HepG2 (cell line): Measurements from ENCODE around the gene KCND3. TPM values are rescaled to one million over a fixed set of nuclear protein-coding genes. Genes with fewer than 3 reads are reported as not detected.

Experiments used
- ATAC-seq: fragments of 200-7000 bp; cut with Tn5 transposase; 3 replicates; pipeline ENCODE4 v1.9.1; 2020; ENCODE audit warnings: mild to moderate bottlenecking, moderate library complexity
- BruUV-seq: library from RNA; stranded (reverse); fragments of 400-500 nt; replicated peaks from 2 replicates; lab custom pipeline; 2021; lab: Mats Ljungman, UMichigan
- CTCF ChIA-PET: fragments of 300-600 bp; formaldehyde crosslinking; extraction: SDS; loops from one replicate; lab custom pipeline; 2021; ENCODE audit warnings: low total read pairs, inconsistent platforms, low intra/inter-chr PET ratio; lab: Yijun Ruan, JAX
- POLR2A ChIA-PET: fragments of 350-600 bp; sonication (Branson Sonifier 250); formaldehyde crosslinking; loops from one replicate; lab custom pipeline; 2020; ENCODE audit warnings: antibody characterized with exemption, inconsistent platforms; lab: Yijun Ruan, JAX
- DNase-seq: peaks from one replicate; pipeline ENCODE4 v3.0.0-alpha.2; 2015; ENCODE audit warnings: low spot score
- FAIRE-seq: peaks from 3 replicates; lab custom pipeline; 2011; peaks lifted over from hg19 to GRCh38; lab: Jason Lieb, UNC
- H2AFZ ChIP-seq: one replicate; pipeline ENCODE4 v1.6.1; 2011; ENCODE audit warnings: low read length, inconsistent platforms
- H3K27ac ChIP-seq: fragments of 300-600 bp; 3 replicates; pipeline ENCODE4 v1.8.0; 2011; ENCODE audit warnings: mixed run types, mild to moderate bottlenecking, mixed read lengths, low read length, inconsistent platforms; ENCODE audit not compliant: insufficient read depth; ENCODE audit errors: extremely low read length
- H3K27me3 ChIP-seq, 2 experiments: fragments of 200-600 bp in 1 of 2; 2 replicates in 1 of 2; 3 replicates in 1 of 2; pipeline versions ENCODE4 v1.6.0 to v1.8.0; 2011; ENCODE audit warnings: low read length in 2 of 2, mild to moderate bottlenecking in 2 of 2, moderate library complexity in 2 of 2, inconsistent platforms in 1 of 2; ENCODE audit not compliant: insufficient read depth in 2 of 2, control insufficient read depth in 1 of 2
- H3K36me3 ChIP-seq, 2 experiments: fragments of 200-600 bp in 1 of 2; replicated peaks in 1 of 2; 2 replicates in 1 of 2; 3 replicates in 1 of 2; pipeline versions ENCODE4 v1.5.1 to v1.8.0; 2011; ENCODE audit warnings: low read length in 2 of 2, inconsistent platforms in 1 of 2; ENCODE audit not compliant: insufficient read depth in 2 of 2, control insufficient read depth in 1 of 2
- H3K4me1 ChIP-seq: 2 replicates; pipeline ENCODE4 v1.5.1; 2012; ENCODE audit warnings: low read length, inconsistent platforms; ENCODE audit not compliant: insufficient read depth
- H3K4me2 ChIP-seq: 2 replicates; pipeline ENCODE4 v1.6.0; 2011; ENCODE audit warnings: low read depth, low read length, inconsistent platforms
- H3K4me3 ChIP-seq, 3 experiments: fragments of 200-600 bp in 1 of 3; sonication (generic), shearing (Covaris generic) in 1 of 3; replicated peaks in 1 of 3; 2 replicates each; pipeline ENCODE4 v1.5.1; 2011 to 2016; ENCODE audit warnings: low read length in 3 of 3, inconsistent platforms in 2 of 3, low read depth in 2 of 3, mild to moderate bottlenecking in 2 of 3, control low read depth in 1 of 3, mixed read lengths in 1 of 3; ENCODE audit not compliant: insufficient read depth in 1 of 3
- H3K79me2 ChIP-seq: one replicate; pipeline ENCODE4 v1.6.1; 2011; ENCODE audit warnings: low read length, inconsistent platforms; ENCODE audit not compliant: insufficient read depth
- H3K9ac ChIP-seq: 2 replicates; pipeline ENCODE4 v1.6.0; 2011; ENCODE audit warnings: mild to moderate bottlenecking, low read depth, low read length, inconsistent platforms; ENCODE audit not compliant: insufficient read depth
- H3K9me3 ChIP-seq: 2 replicates; pipeline ENCODE4 v1.5.1; 2012; ENCODE audit warnings: mild to moderate bottlenecking, low read length
- H4K20me1 ChIP-seq: 2 replicates; pipeline ENCODE4 v1.6.0; 2011; ENCODE audit warnings: inconsistent platforms, mild to moderate bottlenecking, low read length, moderate library complexity; ENCODE audit not compliant: insufficient read depth
- CHD4 ChIP-seq: fragments of 200-600 bp; sonication (generic); IDR thresholded peaks from 2 replicates; pipeline ENCODE4 v1.7.0; 2017; ENCODE audit warnings: mild to moderate bottlenecking, low read length, borderline replicate concordance
- FOSL1 ChIP-seq: sonication (generic); formaldehyde crosslinking; IDR thresholded peaks from 2 replicates; pipeline ENCODE4 v1.9.0; 2021; ENCODE audit warnings: missing genetic modification reagents, borderline replicate concordance
- SIN3A ChIP-seq: IDR thresholded peaks from 2 replicates; pipeline ENCODE4 v1.6.1; 2011; ENCODE audit warnings: low read depth, mild to moderate bottlenecking, control low read depth, low read length, borderline replicate concordance
- ZNF329 ChIP-seq: sonication (generic); formaldehyde crosslinking; IDR thresholded peaks from 2 replicates; pipeline ENCODE4 v1.9.0; 2021; ENCODE audit warnings: low read depth, mild to moderate bottlenecking, missing genetic modification reagents
- ZNF614 ChIP-seq: IDR thresholded peaks from 2 replicates; pipeline ENCODE4 v1.6.1; 2018; ENCODE audit warnings: missing biosample characterization, missing genetic modification reagents, inconsistent platforms, borderline replicate concordance
- ZNF629 ChIP-seq: sonication (generic); formaldehyde crosslinking; conservative IDR thresholded peaks from 2 replicates; pipeline ENCODE4 v1.5.0; 2020; ENCODE audit warnings: missing genetic modification reagents
- WGBS: methylation state at CpG from one replicate; pipeline ENCODE4 v1.1.6; 2017; ENCODE audit warnings: low lambda C conversion rate; 5-methylcytosine and 5-hydroxymethylcytosine counted together
- in situ Hi-C: cut with HindIII; loops from 2 replicates; pipeline ENCODE4 v1.10.0; 2017; ENCODE audit warnings: low pct_unique_long_range_greater_than_20kb; ENCODE audit not compliant: extremely low pct_ligation_motif_present
- intact Hi-C: fragments of 100-400 bp; cut with micrococcal nuclease; formaldehyde crosslinking; loops from one replicate; pipeline ENCODE4 v1.10.0; 2022; ENCODE audit not compliant: unreplicated experiment
- polyA plus RNA-seq, 8 experiments: library from polyadenylated mRNA; depleted of rRNA in 3 of 8; stranded (reverse) in 7 of 8; unstranded in 1 of 8; fragments of >200 nt; fragmentation: Illumina TruSeq in 4 of 8; extraction: Trizol in 4 of 8; gene quantifications; 2 replicates each; pipeline versions ENCODE4 v1.2.1 to v1.2.3, GENCODE V29; 2011 to 2016; ENCODE audit warnings: low read depth in 4 of 8, missing spikeins in 1 of 8, mixed read lengths in 1 of 8; ENCODE audit not compliant: insufficient read depth in 1 of 8
- total RNA-seq, 5 experiments: library from RNA; depleted of rRNA; stranded (reverse); fragments of >200 nt; fragmentation: Illumina TruSeq; extraction: Trizol; gene quantifications; 2 replicates each; pipeline ENCODE4 v1.2.3, GENCODE V29; 2016; ENCODE audit warnings: low read depth in 1 of 5
- TF ChIP-seq, protein P1 (sequence below): sonication (generic); formaldehyde crosslinking; IDR thresholded peaks from 2 replicates; pipeline ENCODE4 v1.9.0; 2022; ENCODE audit warnings: low read depth, missing genetic modification reagents

KCND3 gene
- total and polyA plus RNA-seq, 2 of the 13 experiments (the other 11 are each of a cell fraction or from before 2014, with no cell fraction given): 0.04 TPM; not detected in 1

- Histone ChIP-seq H2AFZ (no peak overlapping the region), H3K4me3 (no peak overlapping the region), H3K4me1 (peaks cover 93% of the 10 kb centered on the region), H3K9me3 (no peaks in the 10 kb centered on the region), H3K27me3 (0 out of 5 replicates have a peak, but pooled peaks cover 0 to under 1% of the 10 kb centered on the region in 2 experiments), H3K27ac (no peak overlapping the region), H4K20me1 (no peaks in the 10 kb centered on the region), H3K36me3 (no peaks in the 10 kb centered on the region), H3K79me2 (peaks cover 18% of the 10 kb centered on the region), H3K4me2 (no peak overlapping the region), H3K9ac (no peak overlapping the region)
- in situ Hi-C loops (no loop called here), intact Hi-C loops (no loop called here)
- no peak for ATAC-seq
- TF ChIP-seq ZNF329 (CRISPR knock-in tag) (no peak), ZNF614 (CRISPR knock-in tag) (no peak), FOSL1 (no peak)
- TF ChIP-seq, protein P1, sequence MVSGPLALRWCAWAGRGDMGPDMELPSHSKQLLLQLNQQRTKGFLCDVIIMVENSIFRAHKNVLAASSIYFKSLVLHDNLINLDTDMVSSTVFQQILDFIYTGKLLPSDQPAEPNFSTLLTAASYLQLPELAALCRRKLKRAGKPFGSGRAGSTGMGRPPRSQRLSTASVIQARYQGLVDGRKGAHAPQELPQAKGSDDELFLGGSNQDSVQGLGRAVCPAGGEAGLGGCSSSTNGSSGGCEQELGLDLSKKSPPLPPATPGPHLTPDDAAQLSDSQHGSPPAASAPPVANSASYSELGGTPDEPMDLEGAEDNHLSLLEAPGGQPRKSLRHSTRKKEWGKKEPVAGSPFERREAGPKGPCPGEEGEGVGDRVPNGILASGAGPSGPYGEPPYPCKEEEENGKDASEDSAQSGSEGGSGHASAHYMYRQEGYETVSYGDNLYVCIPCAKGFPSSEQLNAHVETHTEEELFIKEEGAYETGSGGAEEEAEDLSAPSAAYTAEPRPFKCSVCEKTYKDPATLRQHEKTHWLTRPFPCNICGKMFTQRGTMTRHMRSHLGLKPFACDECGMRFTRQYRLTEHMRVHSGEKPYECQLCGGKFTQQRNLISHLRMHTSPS: no peak
- FAIRE-seq: no peak
- ChIA-PET POLR2A (no interaction called here), CTCF (no interaction called here)
- no TSS peak for BruUV-seq
- no peak for DNase-seq
- WGBS: 97% methylated on average over 7 of the region's 8 CpGs
These were observed 253.5 kb downstream of the KCND3 start for GRCh38 chr1:111735858-111736544.

- ATAC-seq (no peak), FAIRE-seq (no peak), DNase-seq (no peak)
- H3K4me2 ChIP-seq: no peak overlapping the region
- in situ Hi-C loops (no loop called here), intact Hi-C loops (no loop called here)
- no TSS peak for BruUV-seq
- no peak overlapping the region for H3K27ac ChIP-seq
- no peaks in the 10 kb centered on the region for H3K36me3 ChIP-seq
- no peaks in the 10 kb centered on the region for H3K9me3 ChIP-seq
- peak; percentile 65 for TF ChIP-seq ZNF629 (CRISPR knock-in tag)
- 0 out of 2 replicates have a peak, but pooled peaks have one; percentile 34 for TF ChIP-seq CHD4
- TF ChIP-seq SIN3A: no peak
- peaks cover 95% of the 10 kb centered on the region for H3K4me1 ChIP-seq
- no peak overlapping the region for H3K9ac ChIP-seq
- H3K27me3 ChIP-seq: no peaks in the 10 kb centered on the region
- H2AFZ ChIP-seq: no peak overlapping the region
- no peak overlapping the region for H3K4me3 ChIP-seq
- no peaks in the 10 kb centered on the region for H4K20me1 ChIP-seq
- ChIA-PET POLR2A (no interaction called here), CTCF (no interaction called here)
- peaks cover 18% of the 10 kb centered on the region for H3K79me2 ChIP-seq
- 90% methylated on average over 4 of the region's 4 CpGs for WGBS
These were observed 254.1 kb downstream of the KCND3 start for GRCh38 chr1:111735321-111735720.
